Measurements from ENCODE around the gene FSHR.

FSHR gene

GRCh38 chr2:49028101-49028500, 126.2 kb downstream of the FSHR start:
- DNase-seq, result no peak

- no peak for DNase-seq
Observed at GRCh38 chr2:49026706-49027105, 127.6 kb downstream of the FSHR start.

- no peak for DNase-seq
Observed at GRCh38 chr2:49021271-49021670, 133.0 kb downstream of the FSHR start.

GRCh38 chr2:49005261-49005660, 149.1 kb downstream of the FSHR start:
- no peak for DNase-seq

- no peak for DNase-seq
Observed at GRCh38 chr2:49004036-49004626, 150.2 kb downstream of the FSHR start.

GRCh38 chr2:49003201-49003600, 151.1 kb downstream of the FSHR start:
- no peak for DNase-seq

GRCh38 chr2:49002750-49003149, 151.6 kb downstream of the FSHR start:
- DNase-seq, result no peak

GRCh38 chr2:49000695-49001094, 153.6 kb downstream of the FSHR start:
- DNase-seq, result no peak

GRCh38 chr2:48998449-48998848, 155.9 kb downstream of the FSHR start:
- DNase-seq, result no peak

GRCh38 chr2:48993576-48993975, 160.7 kb downstream of the FSHR start:
- DNase-seq, result no peak

GRCh38 chr2:48991415-48992131, 162.7 kb downstream of the FSHR start:
- no peak for DNase-seq

- no peak for DNase-seq
Observed at GRCh38 chr2:48984922-48985321, 169.4 kb downstream of the FSHR start.

- DNase-seq, result no peak
Observed at GRCh38 chr2:48983551-48983950, 170.8 kb downstream of the FSHR start.

GRCh38 chr2:48982887-48983435, 171.4 kb downstream of the FSHR start:
- no peak for DNase-seq

- no peak for DNase-seq
Observed at GRCh38 chr2:48980846-48981245, 173.5 kb downstream of the FSHR start.

GRCh38 chr2:48979691-48980090, 174.6 kb downstream of the FSHR start:
- no peak for DNase-seq

- DNase-seq, result no peak
Observed at GRCh38 chr2:48978131-48978530, 176.2 kb downstream of the FSHR start.

GRCh38 chr2:48971801-48972200, 182.5 kb downstream of the FSHR start:
- no peak for DNase-seq

GRCh38 chr2:48968011-48968410, 186.3 kb downstream of the FSHR start:
- no peak for DNase-seq

GRCh38 chr2:48965204-48965603, 189.1 kb downstream of the FSHR start:
- DNase-seq, result no peak

- DNase-seq, result no peak
Observed at GRCh38 chr2:48961009-48961408, 193.3 kb downstream of the FSHR start.

GRCh38 chr2:48954935-48955334, 199.4 kb downstream of the FSHR start:
- no peak for DNase-seq

GRCh38 chr2:48954311-48954710, 200.0 kb downstream of the FSHR start:
- no peak for DNase-seq

- DNase-seq, result no peak
Observed at GRCh38 chr2:48952614-48953013, 201.7 kb downstream of the FSHR start.

- DNase-seq, result no peak
Observed at GRCh38 chr2:48952143-48952542, 202.2 kb downstream of the FSHR start.

All from cortex of kidney (tissue), 1 donor.